DMS153 treated with DMSO at 0.1 percent for 48 hours (cell line): ENCODE data around the gene ISX.

ENCODE experiments used
- DNase-seq: peaks from one replicate; lab custom pipeline; 2025; ENCODE audit not compliant: unreplicated experiment; lab: John Stamatoyannopoulos, UW

ISX gene

GRCh38 chr22:35109616-35110015 is 43.7 kb downstream of the ISX start:
- DNase-seq = no peak

GRCh38 chr22:35111244-35111643 is 45.3 kb downstream of the ISX start:
- DNase-seq = no peak

GRCh38 chr22:35113341-35113740 is 47.4 kb downstream of the ISX start:
- DNase-seq = no peak

GRCh38 chr22:35114131-35114980 is 48.4 kb downstream of the ISX start:
- DNase-seq = no peak

- no peak for DNase-seq
Measured at GRCh38 chr22:35115515-35115914, 49.6 kb downstream of the ISX start.

GRCh38 chr22:35116269-35116668 is 50.3 kb downstream of the ISX start:
- no peak for DNase-seq

- no peak for DNase-seq
Measured at GRCh38 chr22:35116817-35117216, 50.9 kb downstream of the ISX start.

DNA sequence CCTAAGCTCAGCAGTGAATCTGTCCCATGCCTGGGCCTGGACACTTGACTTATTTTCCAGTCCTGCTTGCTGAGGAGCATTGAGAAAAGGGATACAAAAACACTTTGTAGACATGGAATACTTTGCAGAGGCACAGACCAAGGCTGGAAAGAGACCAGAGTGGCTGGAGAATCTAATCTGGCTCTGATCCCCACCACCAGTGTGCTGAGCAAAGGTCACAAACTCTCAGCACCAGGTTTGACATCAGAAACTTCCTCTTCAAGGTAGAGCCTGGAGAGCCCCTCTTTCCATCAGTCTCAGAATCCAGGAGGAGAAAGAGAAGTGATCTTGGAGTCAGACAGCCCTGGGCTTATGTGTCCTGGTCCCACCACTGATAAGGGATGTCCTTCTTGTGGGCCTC is 53.5 kb downstream of the ISX start:
- DNase-seq = no peak

DNA sequence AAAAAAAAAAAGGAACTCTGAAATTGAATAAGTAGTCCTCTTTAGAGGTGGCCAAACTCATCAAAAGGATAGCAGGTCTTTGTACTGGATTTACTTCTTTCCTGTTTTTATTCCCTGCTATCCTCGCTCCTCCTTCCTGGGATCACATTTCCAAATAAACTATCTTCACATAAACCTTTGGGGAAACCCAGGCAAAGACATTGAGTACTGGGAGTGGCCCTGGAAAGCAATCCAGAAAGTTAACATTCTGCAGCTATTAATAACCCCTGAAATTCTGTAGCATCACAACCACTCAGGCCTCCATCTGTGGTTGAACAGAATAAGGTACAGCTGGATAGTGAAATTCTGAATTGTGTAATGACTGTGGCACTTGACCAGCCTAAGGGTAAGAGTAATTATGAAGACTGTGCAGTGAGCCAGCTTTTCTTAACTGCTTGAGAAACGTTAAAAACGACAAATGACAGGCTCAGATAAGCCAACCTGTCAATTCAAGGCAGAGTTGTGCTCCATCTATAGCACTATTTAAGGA is 58.8 kb downstream of the ISX start:
- no peak for DNase-seq

DNA sequence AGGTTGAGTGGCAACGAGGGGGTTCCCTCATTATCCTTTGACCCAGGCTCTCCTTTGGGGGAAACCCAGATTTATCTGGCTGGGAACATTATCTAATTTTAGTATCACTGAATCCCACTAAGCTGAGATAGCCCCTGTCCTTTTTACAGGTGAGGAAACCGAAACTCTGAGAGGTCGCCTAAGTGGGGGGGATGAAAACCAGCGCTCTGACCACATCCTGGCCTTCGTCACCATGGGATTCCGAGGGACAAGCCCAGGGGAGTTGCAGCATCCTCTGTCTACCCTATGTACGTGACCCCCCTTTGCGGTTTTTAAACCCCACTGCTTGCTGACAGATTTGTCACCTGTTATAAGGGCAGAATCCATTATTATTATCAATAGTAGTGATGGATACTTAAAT is 61.0 kb downstream of the ISX start:
- no peak for DNase-seq

- DNase-seq = no peak
Measured at GRCh38 chr22:35128637-35129036, 62.7 kb downstream of the ISX start.

GRCh38 chr22:35131525-35132000 is 65.6 kb downstream of the ISX start:
- no peak for DNase-seq

- DNase-seq = no peak
Measured at GRCh38 chr22:35132568-35132967, 66.6 kb downstream of the ISX start.

DNA sequence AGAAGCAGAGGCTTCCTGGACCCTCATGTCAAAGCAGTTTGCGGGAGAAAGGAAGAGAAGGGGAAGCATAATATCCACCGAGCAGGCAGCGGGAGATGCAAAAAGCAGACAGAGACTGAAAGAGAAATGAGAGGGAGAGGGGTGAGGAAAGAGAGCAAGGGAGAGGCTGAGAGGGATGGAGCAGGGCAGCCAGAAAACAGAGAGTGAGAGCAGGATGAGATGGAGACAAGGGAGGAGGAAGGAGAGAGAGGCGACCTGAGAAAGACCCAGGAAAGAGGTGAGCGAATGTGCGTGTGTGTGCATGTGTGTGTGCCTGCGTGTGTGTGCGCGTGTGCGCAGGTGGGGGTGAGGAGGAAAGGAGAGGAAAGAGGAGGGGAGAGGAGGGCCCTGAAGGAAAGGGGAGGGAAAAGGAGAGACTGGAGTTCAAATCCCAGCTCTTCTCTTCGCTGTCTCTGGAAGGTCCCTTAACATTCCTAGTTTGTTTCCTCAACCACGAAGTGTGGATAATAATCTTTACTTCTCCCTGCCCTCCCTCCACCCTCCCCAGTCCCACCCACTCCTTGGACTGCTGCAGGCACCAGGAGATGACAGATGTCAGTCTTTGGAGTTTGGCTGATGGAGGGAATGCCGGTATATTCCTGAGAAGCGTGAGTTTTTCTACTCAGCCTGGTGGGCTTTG is 67.9 kb downstream of the ISX start:
- no peak for DNase-seq

- no peak for DNase-seq
Measured at GRCh38 chr22:35134637-35135036, 68.7 kb downstream of the ISX start.

GRCh38 chr22:35135165-35135564 is 69.2 kb downstream of the ISX start:
- DNase-seq = no peak
